HG03575 (cell line): ENCODE measurements around the gene WWC2.
"Not testable (repeated sequence)": the region's sequence is repeated elsewhere in the genome, so short reads cannot be mapped to it uniquely, and the experiment has no call there.

Experiments used
- ATAC-seq: cut with Tn5 transposase; IDR thresholded peaks from one replicate; pipeline ENCODE4 v1.9.1; 2021; ENCODE audit not compliant: unreplicated experiment, insufficient number of reproducible peaks, low FRiP score; ENCODE audit errors: extremely low read depth

Gene WWC2

GRCh38 chr4:183306811-183307210 is 207.8 kb downstream of the WWC2 start:
- ATAC-seq = no peak

GRCh38 chr4:183312841-183313240 is 213.8 kb downstream of the WWC2 start:
- no peak for ATAC-seq

GRCh38 chr4:183314336-183314735 is 215.3 kb downstream of the WWC2 start:
- ATAC-seq = no peak

GRCh38 chr4:183314806-183315205 is 215.7 kb downstream of the WWC2 start:
- no peak for ATAC-seq

GRCh38 chr4:183318656-183319055 is 219.6 kb downstream of the WWC2 start:
- ATAC-seq = no peak

- no peak for ATAC-seq
These were observed 221.4 kb downstream of the WWC2 start, which contains the start of gene CLDN22 for GRCh38 chr4:183320211-183321059. Gene CLDN22, minus strand, starts transcription at chr4:183320276. Its CDS starts 58 bp downstream, at chr4:183320218.

- no peak for ATAC-seq
These were observed 222.0 kb downstream of the WWC2 start for GRCh38 chr4:183321079-183321478.

- ATAC-seq = no peak
These were observed 222.5 kb downstream of the WWC2 start for GRCh38 chr4:183321516-183321915.

GRCh38 chr4:183322326-183322725 is 223.3 kb downstream of the WWC2 start, which contains the start of gene CLDN24:
Gene CLDN24, minus strand, starts transcription at chr4:183322426. Its CDS starts 0 bp downstream, at chr4:183322426.
- ATAC-seq = no peak

GRCh38 chr4:183323295-183323694 is 224.2 kb downstream of the WWC2 start:
- ATAC-seq = no peak

- ATAC-seq = not testable (repeated sequence)
These were observed 225.0 kb downstream of the WWC2 start for GRCh38 chr4:183324056-183324455.

GRCh38 chr4:183324619-183325018 is 225.6 kb downstream of the WWC2 start:
- no peak for ATAC-seq

GRCh38 chr4:183326387-183326786 is 227.3 kb downstream of the WWC2 start:
- not testable (repeated sequence) for ATAC-seq

- no peak for ATAC-seq
These were observed 227.8 kb downstream of the WWC2 start for GRCh38 chr4:183326853-183327252.

- no peak for ATAC-seq
These were observed 228.8 kb downstream of the WWC2 start for GRCh38 chr4:183327827-183328226.

GRCh38 chr4:183328832-183329231 is 229.8 kb downstream of the WWC2 start:
- no peak for ATAC-seq

GRCh38 chr4:183329244-183329643 is 230.2 kb downstream of the WWC2 start:
- ATAC-seq = no peak

- no peak for ATAC-seq
These were observed 231.1 kb downstream of the WWC2 start for GRCh38 chr4:183329954-183330742.

- ATAC-seq = no peak
These were observed 231.8 kb downstream of the WWC2 start for GRCh38 chr4:183330841-183331240.

- no peak for ATAC-seq
These were observed 233.4 kb downstream of the WWC2 start for GRCh38 chr4:183332447-183332846.
